AML-193 (cell line): ENCODE data around the gene DDTL.
A peak's percentile ranks its signal among the peaks of the same experiment; 100 is the strongest.
"Not testable (repeated sequence)": the region's sequence is repeated elsewhere in the genome, so short reads cannot be mapped to it uniquely, and the experiment has no call there.

Experiments
- DNase-seq, 2 experiments: peaks; one replicate each; lab custom pipeline; 2025; lab: John Stamatoyannopoulos, UW

DDTL gene

DNA sequence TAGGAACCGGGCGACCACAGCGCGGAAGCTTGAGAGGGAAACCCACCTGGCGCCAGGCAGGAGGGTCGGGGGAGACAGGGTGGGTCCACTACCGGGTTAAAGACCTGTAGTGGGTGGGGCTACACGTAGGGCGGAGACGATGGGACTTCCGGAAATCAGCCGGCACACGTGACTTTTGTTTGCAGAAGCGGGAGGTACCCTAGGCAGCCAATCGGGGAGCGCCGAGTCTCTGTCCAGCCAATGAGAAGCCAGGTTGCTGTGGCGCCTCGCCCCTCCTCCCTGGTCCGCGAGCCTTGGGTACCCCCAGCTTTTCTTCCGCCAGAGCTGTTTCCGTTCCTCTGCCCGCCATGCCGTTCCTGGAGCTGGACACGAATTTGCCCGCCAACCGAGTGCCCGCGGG, at the start of gene DDTL:
TSS of gene DDTL (plus strand) at position 321 of the 400 bp plus-strand sequence. CDS start at position 348, 27 bp downstream.
- not testable (repeated sequence) for DNase-seq

DNA sequence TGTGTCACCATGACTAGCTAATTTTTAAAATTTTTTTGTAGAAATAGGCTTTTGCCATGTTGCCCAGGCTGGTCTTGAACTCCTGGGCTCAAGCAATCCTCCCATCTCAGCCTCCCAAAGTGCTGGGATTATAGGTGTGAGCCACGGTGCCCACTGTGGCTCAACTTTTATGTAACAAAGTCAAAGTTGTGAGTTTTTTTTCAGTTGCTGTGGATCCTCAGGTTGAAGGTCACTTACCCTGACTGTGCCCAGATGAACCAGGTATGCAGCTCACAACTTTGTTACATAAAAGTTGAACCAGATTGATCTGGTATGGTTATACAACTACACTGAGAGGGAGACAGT, 46.4 kb upstream of the DDTL start:
- DNase-seq: not testable (repeated sequence)

DNA sequence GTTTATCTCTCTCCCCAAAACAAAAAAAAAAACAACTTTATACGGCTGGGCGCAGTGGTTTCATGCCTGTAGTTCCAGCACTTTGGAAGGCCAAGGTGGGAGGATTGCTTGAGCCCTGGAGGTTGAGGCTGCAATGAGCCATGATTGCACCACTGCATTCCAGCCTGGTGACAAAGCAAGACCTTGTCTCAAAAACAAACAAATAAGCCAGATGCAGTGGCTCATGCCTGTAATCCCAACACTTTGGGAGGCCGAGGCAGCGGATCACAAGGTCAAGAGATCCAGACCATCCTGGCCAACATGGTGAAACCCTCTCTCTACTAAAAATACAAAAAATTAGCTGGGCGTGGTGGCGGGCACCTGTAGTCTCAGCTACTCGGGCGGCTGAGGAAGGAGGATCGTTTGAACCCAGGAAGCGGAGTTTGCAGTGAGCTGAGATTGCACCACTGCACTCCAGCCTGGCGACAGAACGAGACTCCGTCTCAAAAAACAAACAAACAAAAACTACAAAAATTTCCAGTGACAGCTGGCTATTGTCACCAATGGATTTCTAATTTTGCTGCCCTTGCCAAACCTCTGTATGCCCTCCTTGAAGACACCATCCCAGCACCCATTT, 45.0 kb upstream of the DDTL start:
- not testable (repeated sequence) for DNase-seq

DNA sequence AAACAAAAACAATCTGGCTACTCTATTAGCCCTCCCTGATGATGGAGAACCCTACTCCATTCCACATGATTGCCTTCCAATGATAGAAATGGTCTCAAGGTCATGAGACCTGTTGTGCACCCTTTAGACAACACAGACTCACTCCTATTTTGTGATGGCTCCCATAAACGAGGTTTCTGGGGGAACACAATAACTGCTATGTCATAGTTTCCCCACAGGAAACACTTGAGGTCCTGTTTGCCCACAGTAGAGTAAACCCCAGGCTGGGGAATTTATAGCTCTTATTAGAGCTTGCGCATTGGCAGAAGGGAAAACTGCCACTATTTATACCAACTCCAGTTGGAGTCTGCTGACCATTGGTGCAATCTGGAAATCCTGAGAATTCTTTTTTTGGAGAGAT, 43.8 kb upstream of the DDTL start:
- DNase-seq: no peak

DNA sequence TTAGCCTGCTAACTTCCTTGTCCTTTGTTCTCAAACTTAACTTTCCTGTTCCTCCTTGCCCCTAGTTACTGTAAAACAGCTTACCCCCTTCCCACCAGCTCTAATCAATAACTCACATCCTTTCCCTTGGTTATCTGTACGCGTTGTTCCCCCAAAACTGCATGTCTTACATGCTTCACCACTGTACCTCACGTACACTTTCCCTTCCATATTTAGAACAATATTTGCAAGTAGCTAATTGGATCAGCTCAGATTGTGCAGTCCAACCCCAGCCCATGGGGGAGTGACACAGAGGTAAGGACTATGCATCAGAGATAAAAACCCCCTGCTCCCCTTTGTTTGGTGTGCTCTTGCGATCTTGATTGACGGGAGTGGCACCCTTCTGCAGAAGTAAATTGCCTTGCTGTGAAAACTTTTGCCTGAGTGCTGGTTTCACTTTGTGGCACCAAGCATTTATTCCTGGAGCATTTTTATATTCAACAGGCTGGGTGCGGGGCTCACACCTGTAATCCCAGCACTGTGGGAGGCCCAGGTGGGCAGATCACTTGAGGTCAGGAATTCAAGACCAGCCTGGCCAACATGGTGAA, 41.6 kb upstream of the DDTL start:
- no peak for DNase-seq

DNA sequence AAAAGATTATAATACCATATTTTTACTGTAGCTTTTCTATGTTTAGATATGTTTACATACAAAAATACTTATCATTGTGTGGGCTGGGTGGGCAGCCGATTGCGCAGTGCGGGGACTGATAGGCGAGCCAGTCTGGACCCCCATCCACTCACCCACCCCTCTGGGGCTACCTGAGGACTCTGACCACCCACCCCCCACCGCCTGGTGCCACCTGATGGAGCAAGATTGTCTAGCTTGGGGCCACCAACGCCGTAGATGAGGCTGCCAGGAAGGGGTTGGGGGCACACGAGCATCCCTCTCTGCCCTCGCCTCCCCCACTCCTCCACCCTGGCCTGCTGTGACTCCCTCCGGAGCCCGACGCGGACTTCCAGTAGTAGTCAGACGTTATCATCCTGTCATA, 40.1 kb upstream of the DDTL start:
- no peak for DNase-seq

DNA sequence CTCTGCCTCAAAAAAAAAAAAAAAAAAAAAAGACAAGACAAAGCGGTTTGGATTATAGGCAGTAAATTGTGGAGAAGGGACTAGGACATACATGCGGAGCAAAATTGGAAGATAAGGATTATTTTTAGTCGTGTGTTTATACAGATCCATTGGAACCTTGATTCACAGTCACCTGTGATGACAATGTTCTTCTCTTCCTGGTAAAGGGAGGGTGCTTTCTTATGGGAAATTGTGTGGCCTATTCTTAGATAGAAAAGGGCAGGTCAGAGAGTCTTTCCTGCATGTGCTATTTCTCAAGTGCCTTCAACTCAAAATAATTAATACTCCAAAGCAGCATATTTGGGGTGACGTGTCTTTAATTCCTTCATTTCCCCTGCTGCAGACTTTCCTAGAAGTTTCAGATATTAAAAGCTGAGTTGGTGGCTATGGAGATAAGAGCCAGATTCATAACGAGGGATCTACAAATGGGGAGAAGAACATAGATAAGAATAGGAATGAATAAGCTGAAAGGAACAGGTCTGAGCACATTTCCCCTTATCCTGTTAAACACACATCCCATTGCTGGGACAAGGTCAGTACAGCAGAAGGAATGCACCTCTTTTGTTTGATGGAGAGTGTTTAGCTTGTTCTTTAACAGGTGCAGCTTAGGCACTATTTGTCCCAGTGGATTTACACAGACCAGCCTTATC, 28.2 kb upstream of the DDTL start:
- no peak for DNase-seq

DNA sequence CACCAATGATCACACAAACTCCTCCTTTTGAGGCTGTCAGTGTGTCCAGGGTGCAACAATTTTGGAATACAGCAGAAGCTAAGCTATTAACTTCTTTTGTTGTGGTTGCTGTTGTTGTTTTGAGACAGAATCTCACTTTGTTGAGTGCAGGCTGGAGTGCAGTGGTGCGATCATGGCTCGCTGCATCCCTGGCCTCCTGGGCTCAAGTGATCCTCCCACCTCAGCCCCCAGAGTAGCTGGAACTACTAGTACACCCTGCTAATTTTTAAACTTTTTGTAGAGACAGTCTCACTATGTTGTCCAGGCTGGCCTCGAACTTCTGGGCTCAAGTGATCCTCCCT, 27.7 kb upstream of the DDTL start:
- no peak for DNase-seq

DNA sequence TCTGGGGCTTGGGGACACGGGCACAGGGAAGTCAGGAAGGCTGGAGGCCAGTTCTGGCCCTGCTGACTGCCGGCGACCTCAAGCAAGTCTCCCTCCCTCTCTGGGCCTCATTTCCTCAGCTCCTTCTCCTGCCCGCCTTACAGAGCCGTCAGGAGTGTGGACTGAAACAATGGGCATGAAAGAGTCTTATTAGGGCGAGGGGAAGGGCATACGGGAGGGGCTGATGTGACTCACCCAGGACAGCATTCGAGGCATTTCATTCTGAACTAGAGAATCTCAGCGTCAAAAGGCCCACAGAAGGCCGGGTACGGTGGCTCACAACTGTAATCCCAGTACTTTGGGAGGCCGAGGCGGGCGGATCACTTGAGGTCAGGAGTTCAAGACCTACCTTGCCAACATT, 26.5 kb upstream of the DDTL start:
- DNase-seq: not testable (repeated sequence)

DNA sequence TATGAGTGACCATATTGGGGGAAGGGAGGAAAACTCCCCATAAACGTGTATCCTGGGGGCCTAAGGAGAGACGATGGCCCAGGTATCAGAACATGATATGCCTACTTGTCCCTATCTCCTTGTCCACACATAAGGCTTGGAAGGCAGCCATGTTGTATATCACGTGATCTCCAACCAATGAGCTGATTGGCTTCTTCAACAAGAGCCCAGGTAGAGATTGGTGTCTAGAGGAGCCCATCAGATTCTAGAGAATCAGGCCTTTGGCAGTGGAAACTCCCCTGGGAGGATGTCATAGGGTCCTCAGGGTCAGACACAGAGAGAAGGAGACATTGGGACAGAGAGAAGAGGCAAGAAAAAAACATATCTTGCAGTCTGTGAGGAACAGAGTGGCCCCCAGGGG, 19.3 kb upstream of the DDTL start:
- DNase-seq: not testable (repeated sequence)

DNA sequence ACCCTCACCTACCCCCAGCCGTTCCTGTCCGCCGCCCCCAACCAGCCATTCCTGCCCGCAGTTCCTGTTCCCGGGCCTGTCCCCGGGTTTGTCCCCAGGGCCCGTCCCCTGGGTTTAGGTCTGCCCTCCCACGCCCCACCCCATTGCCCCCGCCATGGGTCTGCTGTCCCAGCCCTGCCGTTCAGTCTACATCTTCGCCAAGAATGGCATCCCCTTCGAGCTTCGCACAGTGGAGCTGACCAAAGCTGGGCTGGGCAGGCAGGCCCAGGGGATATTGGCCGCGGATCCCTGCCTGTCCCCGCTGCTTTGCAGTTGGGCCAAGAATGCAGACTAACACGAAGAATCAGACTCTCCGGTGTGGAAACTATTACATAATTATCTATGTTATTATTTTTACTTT, 16.9 kb upstream of the DDTL start:
- not testable (repeated sequence) for DNase-seq

DNA sequence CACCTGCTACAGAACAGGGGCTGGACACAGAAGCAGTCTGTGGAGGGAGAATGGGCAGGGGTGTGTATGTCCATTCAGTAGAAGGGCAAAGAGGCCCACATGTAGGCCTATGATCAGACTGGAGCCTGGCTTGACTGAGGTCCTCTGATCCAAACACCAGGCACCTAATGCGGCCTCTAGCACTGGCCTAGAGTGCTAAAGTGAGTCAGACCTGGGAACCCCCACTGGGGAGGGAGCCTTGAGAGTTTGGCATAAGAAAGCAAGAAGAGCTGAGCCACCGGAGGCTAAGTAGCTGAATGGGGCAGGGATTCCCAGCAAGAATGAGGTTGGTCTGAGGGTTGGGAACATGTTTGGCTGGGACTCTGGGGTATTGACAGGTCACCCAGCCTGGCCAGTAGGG, 15.3 kb upstream of the DDTL start:
- not testable (repeated sequence) for DNase-seq

DNA sequence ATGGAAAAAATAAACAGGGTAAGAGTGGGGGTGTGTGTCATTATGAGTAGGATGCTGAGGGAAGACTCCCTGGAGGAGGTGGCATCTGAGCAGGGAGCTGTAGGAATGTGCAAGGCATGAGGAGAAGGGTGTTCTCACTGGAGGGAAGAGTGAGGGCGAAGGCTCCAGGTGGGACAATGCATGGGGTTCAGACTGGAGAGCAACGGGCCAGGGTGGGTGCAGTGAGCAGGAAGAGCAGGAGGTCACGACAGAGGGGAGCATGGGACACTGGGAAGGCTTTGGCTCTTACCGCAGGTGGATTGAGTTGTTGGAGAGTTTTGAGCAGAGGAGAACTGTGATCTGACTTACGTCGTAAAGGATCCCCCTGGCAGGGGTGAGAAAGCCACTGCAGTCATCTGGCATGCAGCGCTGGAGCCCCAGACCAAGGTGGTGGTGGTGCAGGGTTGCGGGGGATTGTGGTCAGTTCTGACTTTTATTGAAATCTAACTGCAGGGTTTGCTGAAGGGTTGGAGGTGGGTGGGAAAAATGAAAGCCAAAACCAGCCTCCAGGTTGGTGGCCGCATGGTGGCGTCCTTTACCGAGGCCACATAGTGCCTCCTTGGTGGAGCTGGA, 13.8 kb upstream of the DDTL start:
- DNase-seq: not testable (repeated sequence)

DNA sequence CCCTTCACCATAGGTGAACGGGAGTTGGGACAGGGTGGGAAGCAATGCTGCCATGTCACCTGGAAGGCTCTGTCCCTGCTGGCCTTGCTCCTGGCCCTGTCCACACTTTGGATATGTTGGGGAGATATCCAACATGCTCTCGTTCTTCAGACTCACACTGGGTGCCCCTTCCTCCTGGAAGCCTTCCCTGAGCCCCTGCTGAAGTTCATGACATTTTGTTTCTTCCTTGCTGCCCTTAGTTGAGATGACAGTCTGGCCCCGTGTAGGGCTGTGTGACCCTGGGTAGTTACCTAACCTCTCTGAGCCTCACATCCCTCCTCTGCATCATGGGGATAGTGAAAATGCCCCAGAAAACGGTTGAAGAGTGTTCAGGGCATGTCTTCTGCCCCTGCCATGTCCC, 13.2 kb upstream of the DDTL start:
- DNase-seq: not testable (repeated sequence)

DNA sequence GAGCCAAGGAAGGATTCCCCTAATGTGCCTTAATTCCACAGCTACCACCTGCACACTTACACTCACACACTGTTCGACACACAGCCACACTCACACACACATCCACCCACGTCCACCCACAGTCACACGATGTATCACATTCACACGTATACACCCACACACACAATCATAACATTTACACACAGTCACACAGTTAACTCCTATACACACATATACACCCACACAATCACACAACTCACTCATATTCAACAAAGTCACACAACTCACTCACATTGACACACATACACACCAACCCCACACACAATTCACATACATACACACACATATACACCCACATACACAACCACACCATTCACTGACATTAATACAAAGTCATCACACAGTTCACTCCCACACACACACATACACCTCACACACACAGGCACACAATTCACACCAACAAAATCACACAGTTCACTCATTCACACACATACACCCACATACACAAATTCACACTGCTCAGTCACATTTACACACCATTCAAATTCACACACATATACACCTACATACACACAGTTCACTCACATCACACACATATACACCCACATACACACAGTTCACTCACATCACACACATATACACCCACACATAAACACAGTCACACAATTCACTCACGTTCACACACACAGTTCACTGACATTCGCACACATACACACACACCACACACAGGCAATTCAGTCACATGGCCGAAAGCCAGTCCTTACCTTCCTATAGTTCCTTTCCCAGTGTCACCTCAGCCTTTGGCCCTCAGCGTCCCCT, 12.3 kb upstream of the DDTL start:
- DNase-seq: not testable (repeated sequence)

DNA sequence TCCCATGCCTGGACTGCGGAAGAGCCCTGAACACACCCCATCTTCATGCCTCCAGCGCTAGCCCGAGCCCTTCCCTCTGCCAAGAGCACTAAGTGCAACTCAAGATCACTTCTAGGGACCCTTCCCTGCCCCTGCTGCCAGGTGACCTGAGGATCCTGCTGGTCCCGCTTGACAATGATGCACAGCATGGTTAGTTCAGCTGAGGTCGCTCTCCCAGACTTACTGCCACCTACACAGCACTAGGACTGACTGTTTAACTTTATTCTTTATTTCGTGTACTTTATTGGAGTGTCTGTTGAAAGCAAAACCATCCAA, 11.7 kb upstream of the DDTL start:
- DNase-seq: not testable (repeated sequence)

DNA sequence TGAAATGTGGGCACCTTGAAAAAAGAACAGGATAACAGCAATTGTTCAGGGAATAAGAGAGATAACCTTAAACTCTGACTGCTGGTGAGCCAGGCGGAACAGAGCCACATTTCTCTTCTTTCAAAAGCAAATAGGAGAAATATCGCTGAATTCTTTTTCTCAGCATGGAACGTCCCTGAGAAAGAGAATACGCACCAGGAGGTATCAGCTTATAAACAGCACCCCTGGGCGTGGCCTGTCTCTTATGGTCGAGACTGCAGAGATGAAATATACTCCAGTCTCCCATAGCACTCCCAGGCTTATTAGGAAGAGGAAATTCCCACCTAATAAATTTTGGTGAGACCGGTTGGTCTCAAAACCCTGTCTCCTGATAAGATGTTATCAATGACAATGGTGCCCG, 10.8 kb upstream of the DDTL start:
- not testable (repeated sequence) for DNase-seq

DNA sequence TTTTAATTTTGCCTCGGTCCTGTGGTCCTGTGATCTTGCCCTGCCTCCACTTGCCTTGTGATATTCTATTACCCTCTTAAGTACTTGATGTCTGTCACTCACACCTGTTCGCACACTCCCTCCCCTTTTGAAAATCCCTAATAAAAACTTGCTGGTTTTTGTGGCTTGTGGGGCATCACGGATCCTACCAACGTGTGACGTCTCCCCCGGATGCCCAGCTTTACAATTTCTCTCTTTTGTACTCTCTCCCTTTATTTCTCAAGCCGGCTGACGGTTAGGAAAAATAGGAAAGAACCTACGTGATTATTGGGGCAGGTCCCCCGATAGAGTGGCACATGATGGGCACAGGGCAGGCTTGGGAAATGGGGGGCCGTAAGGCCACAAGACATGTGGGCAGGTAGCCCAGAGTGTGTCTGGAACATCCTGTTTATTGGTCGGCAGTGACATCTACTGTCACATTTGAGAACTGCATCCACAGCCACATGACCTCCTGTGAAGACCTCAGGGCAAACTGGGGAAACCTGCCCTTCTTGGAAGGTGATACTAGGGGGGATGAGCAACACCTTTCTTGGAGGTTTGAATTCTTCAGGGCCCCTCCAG, 10.3 kb upstream of the DDTL start:
- DNase-seq: peak; percentile 49 to 57

DNA sequence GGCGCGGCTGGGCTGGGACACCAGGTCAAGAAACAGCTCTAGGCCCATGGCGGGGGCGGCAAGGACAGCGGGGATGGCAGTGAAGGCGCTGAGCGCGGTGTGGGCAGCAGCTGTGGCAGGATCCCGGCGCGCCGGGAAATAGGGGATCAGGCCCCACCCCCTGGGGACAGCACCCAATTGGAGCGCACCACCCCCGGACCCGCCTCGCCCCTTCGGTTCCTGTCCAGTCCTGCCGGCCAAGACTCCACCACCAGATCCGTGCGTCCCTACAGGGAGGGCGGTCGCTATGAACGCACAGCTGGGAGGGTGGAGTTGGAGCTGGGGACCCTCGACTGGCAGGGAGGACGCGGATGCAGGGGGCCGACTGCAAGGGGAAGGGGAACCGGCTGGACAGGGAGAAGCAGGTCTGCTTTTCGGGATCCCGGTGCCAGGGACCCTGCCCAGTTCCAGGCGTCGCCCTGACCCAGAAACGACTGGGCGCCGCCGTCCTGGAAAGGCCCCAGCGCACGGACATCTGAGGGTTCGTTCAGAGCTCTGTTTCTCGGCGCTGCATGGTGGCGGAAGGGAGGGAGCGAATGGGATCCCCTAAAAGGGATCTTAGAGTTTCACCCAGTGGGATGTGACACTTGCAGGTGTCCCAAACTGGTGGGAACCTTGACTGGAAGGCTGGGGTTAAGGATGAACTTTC, 5.5 kb upstream of the DDTL start, which contains the start of gene GSTT2B:
TSS of gene GSTT2B (minus strand) at position 112 of the 688 bp plus-strand sequence. CDS start at position 48, 64 bp downstream.
- DNase-seq: not testable (repeated sequence)

DNA sequence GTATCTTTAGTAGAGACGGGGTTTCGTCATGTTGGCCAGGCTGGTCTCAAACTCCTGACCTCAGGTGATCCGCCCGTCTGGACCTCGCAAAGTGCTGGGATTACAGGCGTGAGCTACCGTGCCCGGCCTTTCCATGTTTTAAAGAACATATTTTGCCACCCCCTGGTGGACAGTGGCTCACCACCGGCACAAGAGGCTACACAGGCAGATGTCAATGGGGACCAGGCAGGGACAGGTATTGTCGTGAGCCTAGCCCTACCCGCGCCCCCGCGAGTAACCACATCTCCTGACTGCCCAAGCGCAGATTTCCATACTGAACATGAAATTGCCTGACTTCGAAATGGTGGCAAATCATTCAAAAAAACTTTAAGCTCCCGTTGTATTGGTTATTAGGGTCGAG, 594 bp upstream of the DDTL start:
- not testable (repeated sequence) for DNase-seq

DNA sequence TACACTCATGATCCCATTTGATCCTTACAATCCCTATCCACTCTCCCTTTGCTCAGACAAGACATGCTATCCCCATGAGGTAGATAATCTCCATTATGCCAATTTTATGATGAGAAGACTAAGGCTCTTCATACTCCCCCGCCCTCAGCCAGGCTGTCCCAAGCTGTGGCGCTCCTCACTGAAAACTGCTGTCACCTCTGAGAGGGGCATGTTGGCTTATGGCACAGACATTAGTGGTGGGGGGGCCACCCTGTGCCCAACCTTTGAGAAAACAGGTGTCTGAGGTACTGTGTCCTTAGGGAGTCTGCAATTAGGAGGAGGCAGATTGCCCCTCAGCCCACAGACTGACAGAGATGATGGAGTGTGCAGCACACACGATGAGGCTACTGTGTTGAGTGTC, 2.4 kb downstream of the DDTL start:
- no peak for DNase-seq
